Stimulated activated CD8-positive, alpha-beta memory T cell treated with anti-CD3 and anti-CD28 coated beads, Interleukin-12 subunit alpha, Interleukin-12 subunit beta, amount 100 ng/mL, for 24 hours (primary cell): ENCODE measurements around the gene MATN4.

ENCODE experiments used
- DNase-seq: peaks from one replicate; pipeline ENCODE4 v3.0.0-alpha.2; 2020; ENCODE audit errors: extremely low read depth

MATN4 gene

GRCh38 chr20:45290677-45291355 is 17.3 kb downstream of the MATN4 start:
- no peak for DNase-seq

GRCh38 chr20:45289942-45290676 is 18.0 kb downstream of the MATN4 start:
- no peak for DNase-seq

- no peak for DNase-seq
These were observed 19.2 kb downstream of the MATN4 start for GRCh38 chr20:45288860-45289259.

GRCh38 chr20:45288376-45288775 is 19.7 kb downstream of the MATN4 start:
- no peak for DNase-seq

DNA sequence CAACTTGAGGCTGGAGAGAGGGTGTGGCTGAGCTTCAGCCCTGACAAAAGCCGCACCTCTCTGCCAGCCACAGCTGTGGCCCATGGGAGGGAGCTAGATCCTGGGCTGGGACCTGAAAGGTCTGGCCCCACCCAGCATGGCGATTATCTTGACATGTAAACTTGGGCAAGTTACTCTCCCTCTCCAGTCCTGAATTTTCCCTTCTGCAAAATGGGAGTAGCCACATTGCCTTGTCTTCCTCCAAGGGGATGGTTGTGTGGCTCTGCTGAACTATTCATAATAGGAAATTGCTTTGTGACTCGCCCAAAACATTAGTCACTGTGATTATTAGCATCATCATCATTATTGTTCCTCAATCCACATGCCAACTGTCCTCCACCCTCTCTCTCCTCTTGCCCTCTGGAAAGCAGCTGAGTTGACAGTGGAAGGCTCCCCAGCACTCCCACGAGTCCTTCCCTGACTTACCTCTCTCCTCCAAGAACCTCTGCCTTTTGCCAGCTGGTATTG is 24.5 kb downstream of the MATN4 start:
- no peak for DNase-seq

- DNase-seq = no peak
These were observed 25.2 kb downstream of the MATN4 start for GRCh38 chr20:45282700-45283550.

- no peak for DNase-seq
These were observed 28.1 kb downstream of the MATN4 start for GRCh38 chr20:45279992-45280391.

- DNase-seq = no peak
These were observed 32.8 kb downstream of the MATN4 start for GRCh38 chr20:45275338-45275737.

DNA sequence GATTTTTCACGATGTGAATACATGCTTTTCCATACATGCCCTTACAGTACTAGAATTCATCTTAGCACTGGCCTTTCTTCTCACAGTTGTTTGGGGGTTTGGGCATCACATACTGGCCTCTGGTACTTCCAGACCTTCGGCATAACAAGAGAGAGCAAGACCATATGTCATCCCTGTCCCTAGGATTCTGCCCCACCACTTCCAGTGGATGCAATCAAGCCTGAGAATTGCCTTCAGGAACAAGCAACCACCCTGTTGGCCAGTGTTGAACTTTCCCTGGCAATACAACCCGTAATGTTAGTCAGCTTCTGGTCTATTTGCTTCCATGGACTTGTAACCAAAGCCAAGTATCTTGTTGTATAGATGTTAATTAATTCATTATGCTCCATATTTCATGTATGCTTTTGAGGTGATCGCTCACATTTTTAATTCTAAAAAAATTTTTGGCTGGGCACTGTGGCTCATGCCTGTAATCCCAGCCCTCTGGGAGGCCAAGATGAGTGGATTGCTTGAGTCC is 38.3 kb downstream of the MATN4 start:
- DNase-seq = no peak

DNA sequence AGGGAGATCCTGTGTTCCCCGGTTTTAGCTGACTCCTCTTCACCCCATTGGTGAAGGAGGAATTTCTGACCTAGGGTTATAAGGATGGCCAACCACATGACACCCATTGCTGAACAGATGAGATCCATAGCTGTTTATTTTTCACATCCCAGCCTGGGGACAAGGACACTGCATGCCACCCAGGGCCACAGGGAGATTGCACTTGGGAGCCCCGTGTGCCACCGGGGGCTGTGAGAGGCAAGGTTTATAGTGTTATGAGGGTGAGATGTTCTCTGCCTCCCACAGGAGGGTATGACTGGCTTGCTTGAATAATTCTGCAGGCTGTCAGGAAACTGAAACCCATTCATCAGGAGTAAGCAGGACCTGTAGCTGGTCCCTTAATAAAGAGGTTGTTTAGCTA is 39.0 kb downstream of the MATN4 start:
- DNase-seq = no peak

GRCh38 chr20:45268531-45268930 is 39.6 kb downstream of the MATN4 start:
- no peak for DNase-seq

GRCh38 chr20:45266977-45267376 is 41.1 kb downstream of the MATN4 start:
- DNase-seq = no peak

DNA sequence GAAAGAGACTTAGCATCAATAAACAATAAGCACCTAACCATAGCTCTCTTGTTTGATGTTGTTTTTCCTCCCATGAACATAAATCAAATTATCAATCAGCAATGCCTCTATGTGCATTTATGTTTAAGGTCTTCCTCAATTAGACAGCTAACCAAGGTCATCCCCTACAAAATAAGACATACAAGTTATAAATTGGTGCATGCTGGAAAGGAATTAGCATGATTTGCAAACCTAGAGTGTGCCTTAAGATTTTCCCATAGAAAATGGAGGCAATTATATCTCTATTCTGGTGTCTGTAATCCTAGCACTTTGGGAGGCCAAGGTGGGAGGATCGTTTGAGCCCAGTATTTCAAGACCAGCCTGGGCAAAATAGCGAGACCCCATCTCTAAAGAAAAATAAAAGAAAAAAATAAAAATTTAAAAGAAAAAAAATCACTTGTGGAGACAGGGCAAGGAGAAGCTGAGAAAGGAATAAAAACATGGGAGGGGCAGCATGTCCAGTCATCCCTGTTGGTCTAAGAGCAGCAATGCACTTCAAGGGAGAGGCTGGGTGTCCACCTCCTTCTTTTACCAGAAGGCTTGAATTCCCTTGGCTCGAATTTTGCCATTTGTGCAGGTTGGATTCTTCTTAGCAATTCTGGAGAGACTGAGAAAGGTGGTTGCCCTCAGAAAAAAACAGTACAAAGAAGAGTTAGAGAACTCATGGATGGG is 44.4 kb downstream of the MATN4 start:
- DNase-seq = no peak

DNA sequence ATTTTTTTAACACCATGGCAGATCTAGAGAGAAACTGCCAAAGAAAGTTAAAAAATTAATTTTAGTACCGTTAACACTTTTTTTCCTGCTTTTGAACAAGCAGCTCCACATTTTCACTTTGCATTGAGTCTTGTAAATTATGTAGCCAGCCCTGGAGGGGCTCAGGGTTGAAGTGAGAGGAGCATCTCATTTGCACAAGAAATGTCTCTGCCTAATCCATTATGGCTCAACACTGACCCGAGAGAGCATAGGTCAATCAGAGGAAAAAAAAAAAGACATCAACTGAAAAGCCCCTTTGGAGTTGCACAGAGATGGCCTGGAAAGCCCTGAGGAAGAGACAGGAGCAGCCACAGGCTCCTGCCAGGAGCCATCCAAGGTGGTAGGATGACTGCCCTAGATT is 49.4 kb downstream of the MATN4 start:
- no peak for DNase-seq

GRCh38 chr20:45258259-45258658 is 49.8 kb downstream of the MATN4 start:
- no peak for DNase-seq

GRCh38 chr20:45257711-45258110 is 50.4 kb downstream of the MATN4 start:
- no peak for DNase-seq

DNA sequence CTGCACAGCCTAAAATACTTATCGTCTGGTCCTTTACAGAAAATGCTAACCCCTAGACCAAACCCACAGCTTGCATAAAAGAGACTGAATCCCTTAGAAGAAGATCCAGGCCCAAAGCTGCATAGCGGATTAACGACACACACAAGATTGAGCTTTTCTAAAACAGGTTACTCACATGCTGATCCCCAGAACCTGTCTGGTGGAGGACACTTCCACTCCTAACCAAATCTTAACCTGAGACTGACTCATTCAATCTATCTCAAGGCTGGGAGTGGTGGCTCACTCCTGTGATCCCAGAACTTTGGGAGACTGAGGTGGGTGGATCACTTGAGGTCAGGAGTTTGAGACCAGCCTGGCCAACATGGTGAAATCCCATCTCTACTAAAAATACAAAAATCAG is 50.9 kb downstream of the MATN4 start:
- no peak for DNase-seq

GRCh38 chr20:45254383-45255262 is 53.5 kb downstream of the MATN4 start, which contains the start of gene SLPI:
Gene SLPI, minus strand, starts transcription at chr20:45254564. Its CDS starts 21 bp downstream, at chr20:45254543.
- DNase-seq = no peak

DNA sequence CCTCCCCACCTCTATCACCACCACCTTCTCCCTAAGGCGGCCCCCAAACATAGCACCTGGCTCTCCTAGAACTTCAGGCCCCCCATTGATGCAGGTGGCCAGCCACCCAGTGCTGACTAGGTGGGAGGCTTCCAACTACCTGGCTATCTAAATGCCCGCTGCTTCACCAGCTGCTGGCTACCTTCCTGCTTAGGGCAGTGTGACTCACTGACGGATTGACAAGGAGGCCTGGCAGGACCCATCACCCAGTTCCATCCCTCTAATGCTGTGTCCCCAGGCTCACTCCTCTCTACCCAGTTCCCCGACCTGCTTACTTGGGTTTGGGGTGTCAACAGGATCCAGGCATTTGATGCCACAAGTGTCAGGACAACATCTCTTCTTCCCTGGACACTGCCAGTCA is 54.8 kb downstream of the MATN4 start:
- DNase-seq = no peak

- DNase-seq = no peak
These were observed 56.1 kb downstream of the MATN4 start for GRCh38 chr20:45251884-45252560.
